ENCODE results near the gene EMX1.

The EMX1 gene

GRCh38 chr2:72983500-72984161 lies 66.3 kb downstream of the EMX1 start:
- peaks cover 0 to 3% of the 10 kb centered on the region in 2 donors for H3K36me3 ChIP-seq (replicated peaks in 1 of 2; ENCODE audit: control insufficient read depth in 2 of 2, insufficient read depth in 2 of 2, low read length in 2 of 2)
- H3K79me1 ChIP-seq (ENCODE audit: low read depth, low read length): no peaks in the 10 kb centered on the region
- H3K23ac ChIP-seq (ENCODE audit: low read depth, low read length, poor library complexity): no peak overlapping the region
- no peaks in the 10 kb centered on the region for H3K27me3 ChIP-seq (ENCODE audit: control insufficient read depth in 3 of 3, insufficient read depth in 3 of 3, low read depth in 1 of 3, low read length in 3 of 3)
- WGBS, 2 donors (ENCODE audit: extremely low coverage in 2 of 2, insufficient read length in 2 of 2, insufficient replicate concordance in 1 of 2): no CpG with 5 or more reads among the region's 10 CpGs
- peak overlapping the region; percentile 14 for H2BK15ac ChIP-seq (ENCODE audit: low read length)
- H3K14ac ChIP-seq (ENCODE audit: low read length): no peak overlapping the region
- H3K9ac ChIP-seq (ENCODE audit: low read depth, low read length, poor library complexity): no peak overlapping the region
- H4K8ac ChIP-seq (ENCODE audit: low read depth, low read length): no peak overlapping the region
- peak overlapping the region; percentile 30 for H2BK120ac ChIP-seq (ENCODE audit: low read depth, low read length)
- H3K4me1 ChIP-seq (ENCODE audit: control insufficient read depth in 2 of 2, insufficient read depth in 1 of 2, low read depth in 1 of 2, low read length in 2 of 2): peaks cover 0 to 10% of the 10 kb centered on the region in 2 donors
- H3K4me2 ChIP-seq (ENCODE audit: insufficient read depth, low read length, poor library complexity, severe bottlenecking): no peak overlapping the region
- no peaks in the 10 kb centered on the region for H3K9me3 ChIP-seq (replicated peaks in 1 of 2; ENCODE audit: control insufficient read depth in 2 of 2, insufficient read depth in 1 of 2, low read depth in 1 of 2, low read length in 2 of 2)
- no peak overlapping the region for H3K4ac ChIP-seq (ENCODE audit: low read length)
- H3K18ac ChIP-seq (ENCODE audit: low read length): peak overlapping the region; percentile 69
- H2AK5ac ChIP-seq (ENCODE audit: low read depth, low read length): peak overlapping the region; percentile 15
- H2BK5ac ChIP-seq (ENCODE audit: low read length): no peak overlapping the region
- DNase-seq (ENCODE audit: low spot score): no peak
- H3K27ac ChIP-seq (replicated peaks; ENCODE audit: low read length): no peak overlapping the region
- H4K91ac ChIP-seq (ENCODE audit: low read depth, low read length, poor library complexity): no peak overlapping the region
- H2BK12ac ChIP-seq (ENCODE audit: low read length): peak overlapping the region; percentile 85
- no peak overlapping the region for H2AFZ ChIP-seq (ENCODE audit: low read length)
- no peak overlapping the region for H3K4me3 ChIP-seq (ENCODE audit: low read length in 2 of 2)

- no peaks in the 10 kb centered on the region for H3K9me3 ChIP-seq (replicated peaks in 1 of 2; ENCODE audit: control insufficient read depth in 2 of 2, insufficient read depth in 1 of 2, low read depth in 1 of 2, low read length in 2 of 2)
- H3K4me2 ChIP-seq (ENCODE audit: insufficient read depth, low read length, poor library complexity, severe bottlenecking): no peak overlapping the region
- H3K36me3 ChIP-seq (replicated peaks in 1 of 2; ENCODE audit: control insufficient read depth in 2 of 2, insufficient read depth in 2 of 2, low read length in 2 of 2): peaks cover 0 to 3% of the 10 kb centered on the region in 2 donors
- no peak for DNase-seq (ENCODE audit: low spot score)
- no peak overlapping the region for H2AFZ ChIP-seq (ENCODE audit: low read length)
- H3K18ac ChIP-seq (ENCODE audit: low read length): peak overlapping the region; percentile 5
- H2BK12ac ChIP-seq (ENCODE audit: low read length): peak overlapping the region; percentile 14
- H3K9ac ChIP-seq (ENCODE audit: low read depth, low read length, poor library complexity): no peak overlapping the region
- H3K4ac ChIP-seq (ENCODE audit: low read length): no peak overlapping the region
- peak overlapping the region; percentile 10 for H2AK5ac ChIP-seq (ENCODE audit: low read depth, low read length)
- H3K23ac ChIP-seq (ENCODE audit: low read depth, low read length, poor library complexity): no peak overlapping the region
- no peak overlapping the region for H2BK5ac ChIP-seq (ENCODE audit: low read length)
- H3K4me3 ChIP-seq (ENCODE audit: low read length in 2 of 2): no peak overlapping the region
- no peak overlapping the region for H4K8ac ChIP-seq (ENCODE audit: low read depth, low read length)
- H3K27ac ChIP-seq (replicated peaks; ENCODE audit: low read length): no peak overlapping the region
- no peaks in the 10 kb centered on the region for H3K79me1 ChIP-seq (ENCODE audit: low read depth, low read length)
- H2BK15ac ChIP-seq (ENCODE audit: low read length): peak overlapping the region; percentile 40
- H2BK120ac ChIP-seq (ENCODE audit: low read depth, low read length): no peak overlapping the region
- H3K27me3 ChIP-seq (ENCODE audit: control insufficient read depth in 3 of 3, insufficient read depth in 3 of 3, low read depth in 1 of 3, low read length in 3 of 3): no peaks in the 10 kb centered on the region
- no CpG with 5 or more reads among the region's 7 CpGs for WGBS, 2 donors (ENCODE audit: extremely low coverage in 2 of 2, insufficient read length in 2 of 2, insufficient replicate concordance in 1 of 2)
- no peak overlapping the region for H3K14ac ChIP-seq (ENCODE audit: low read length)
- peaks cover 0 to 10% of the 10 kb centered on the region in 2 donors for H3K4me1 ChIP-seq (ENCODE audit: control insufficient read depth in 2 of 2, insufficient read depth in 1 of 2, low read depth in 1 of 2, low read length in 2 of 2)
- no peak overlapping the region for H4K91ac ChIP-seq (ENCODE audit: low read depth, low read length, poor library complexity)
Observed at GRCh38 chr2:72984172-72984671, 66.9 kb downstream of the EMX1 start.
